SU-DHL-6 (cell line): ENCODE measurements around the gene C5AR2.
"Not testable (repeated sequence)": the region's sequence is repeated elsewhere in the genome, so short reads cannot be mapped to it uniquely, and the experiment has no call there.

Source experiments
- H2AFZ ChIP-seq: fragments of 200-600 bp; sonication (generic); 2 replicates; pipeline ENCODE4 v1.6.1; 2014; ENCODE audit warnings: low read depth, mild to moderate bottlenecking, moderate library complexity, mixed read lengths, antibody characterized with exemption, low read length; ENCODE audit not compliant: severe bottlenecking
- H3F3A ChIP-seq: fragments of 200-600 bp; shearing (Covaris generic); 2 replicates; pipeline ENCODE4 v1.6.0; 2016; ENCODE audit warnings: antibody characterized with exemption, mild to moderate bottlenecking; ENCODE audit not compliant: insufficient read depth
- H3K27ac ChIP-seq: fragments of 200-600 bp; sonication (generic); 2 replicates; pipeline ENCODE4 v1.5.1; 2016; ENCODE audit warnings: low read depth, mild to moderate bottlenecking, low read length, moderate library complexity, mixed read lengths
- H3K27me3 ChIP-seq: fragments of 200-600 bp; sonication (generic), shearing (Covaris generic); 2 replicates; pipeline ENCODE4 v1.6.0; 2014; ENCODE audit warnings: mild to moderate bottlenecking, low read length
- H3K36me3 ChIP-seq: fragments of 200-600 bp; sonication (generic); 2 replicates; pipeline ENCODE4 v1.6.1; 2014; ENCODE audit warnings: mild to moderate bottlenecking, low read length, mixed read lengths
- H3K4me2 ChIP-seq: fragments of 300-600, 200-600 bp; shearing (Covaris generic), sonication (generic); 2 replicates; pipeline ENCODE4 v1.6.0; 2014; ENCODE audit warnings: low read length, low read depth, mild to moderate bottlenecking; ENCODE audit not compliant: poor library complexity, severe bottlenecking
- H3K4me3 ChIP-seq: fragments of 200-600 bp; sonication (generic); 2 replicates; pipeline ENCODE4 v1.5.1; 2014; ENCODE audit warnings: antibody characterized with exemption, low read length, mild to moderate bottlenecking, mixed read lengths; ENCODE audit not compliant: insufficient read depth, poor library complexity, severe bottlenecking
- H3K79me2 ChIP-seq: fragments of 200-600 bp; sonication (generic); 2 replicates; pipeline ENCODE4 v1.6.1; 2014; ENCODE audit warnings: mild to moderate bottlenecking, low read length, moderate library complexity; ENCODE audit not compliant: insufficient read depth
- H3K9ac ChIP-seq: fragments of 200-600 bp; sonication (generic); 2 replicates; pipeline ENCODE4 v1.7.0; 2014; ENCODE audit warnings: mild to moderate bottlenecking, low read length
- H3K9me2 ChIP-seq: fragments of 200-600 bp; sonication (generic); replicated peaks from 2 replicates; pipeline ENCODE4 v1.6.1; 2014; ENCODE audit warnings: low read length; ENCODE audit not compliant: insufficient read depth
- H3K9me3 ChIP-seq: fragments of 200-600 bp; sonication (generic); 2 replicates; pipeline ENCODE4 v1.6.1; 2014; ENCODE audit warnings: low read length, mixed read lengths; ENCODE audit not compliant: insufficient read depth
- H4K20me1 ChIP-seq: fragments of 200-600 bp; sonication (generic); 2 replicates; pipeline ENCODE4 v1.6.1; 2014; ENCODE audit warnings: low read depth, mild to moderate bottlenecking, antibody characterized with exemption, low read length, moderate library complexity, mixed read lengths
- CTCF ChIP-seq: fragments of 200-600 bp; sonication (generic); IDR thresholded peaks from one replicate; pipeline ENCODE4 v1.5.1; 2017; ENCODE audit warnings: antibody characterized with exemption, mild to moderate bottlenecking, low read length, moderate library complexity; ENCODE audit not compliant: insufficient read depth, poor library complexity, severe bottlenecking
- EZH2phosphoT487 ChIP-seq: fragments of 200-600 bp; sonication (generic), shearing (Covaris generic); conservative IDR thresholded peaks from 2 replicates; pipeline ENCODE4 v1.6.1; 2018; ENCODE audit warnings: mild to moderate bottlenecking, antibody characterized with exemption, low read length, moderate library complexity, mixed read lengths

Gene C5AR2

GRCh38 chr19:47381121-47381520, 49.1 kb downstream of the C5AR2 start:
- Histone ChIP-seq H3K9ac (no peak overlapping the region), H3F3A (no peaks in the 10 kb centered on the region), H3K9me2 (no peaks in the 10 kb centered on the region), H3K36me3 (no peaks in the 10 kb centered on the region), H3K4me3 (no peak overlapping the region), H4K20me1 (no peaks in the 10 kb centered on the region), H3K27ac (no peak overlapping the region), H3K9me3 (no peaks in the 10 kb centered on the region), H2AFZ (no peak overlapping the region), H3K79me2 (no peaks in the 10 kb centered on the region), H3K27me3 (no peaks in the 10 kb centered on the region), H3K4me2 (no peak overlapping the region)
- TF ChIP-seq CTCF (no peak), EZH2phosphoT487 (no peak)

- H2AFZ ChIP-seq: no peak overlapping the region
- no peak overlapping the region for H3K4me3 ChIP-seq
- H3K79me2 ChIP-seq: no peaks in the 10 kb centered on the region
- H3K9ac ChIP-seq: no peak overlapping the region
- H3K27me3 ChIP-seq: no peaks in the 10 kb centered on the region
- H3F3A ChIP-seq: no peaks in the 10 kb centered on the region
- H3K36me3 ChIP-seq: no peaks in the 10 kb centered on the region
- H3K4me2 ChIP-seq: no peak overlapping the region
- no peaks in the 10 kb centered on the region for H4K20me1 ChIP-seq
- no peak for TF ChIP-seq EZH2phosphoT487
- no peak for TF ChIP-seq CTCF
- no peak overlapping the region for H3K27ac ChIP-seq
- H3K9me2 ChIP-seq: no peaks in the 10 kb centered on the region
- no peaks in the 10 kb centered on the region for H3K9me3 ChIP-seq
Measured at GRCh38 chr19:47381653-47382279, 49.8 kb downstream of the C5AR2 start.

GRCh38 chr19:47383890-47384289, 51.9 kb downstream of the C5AR2 start:
- not testable (repeated sequence) for H3K27ac ChIP-seq, H3K9me2 ChIP-seq, H4K20me1 ChIP-seq, H3K36me3 ChIP-seq, H3K79me2 ChIP-seq, H3K9me3 ChIP-seq, H3K4me2 ChIP-seq, H3F3A ChIP-seq, H3K9ac ChIP-seq, H2AFZ ChIP-seq, H3K4me3 ChIP-seq, H3K27me3 ChIP-seq

GRCh38 chr19:47384533-47384932, 52.6 kb downstream of the C5AR2 start:
- H3K9ac ChIP-seq, H3K27ac ChIP-seq, H3K9me2 ChIP-seq: not testable (repeated sequence)

GRCh38 chr19:47386582-47386981, 54.6 kb downstream of the C5AR2 start:
- not testable (repeated sequence) for H3K27me3 ChIP-seq, H3K9me3 ChIP-seq, H3K79me2 ChIP-seq, H3K9me2 ChIP-seq, H3F3A ChIP-seq, H4K20me1 ChIP-seq, H3K4me2 ChIP-seq, H3K36me3 ChIP-seq, H3K27ac ChIP-seq, H2AFZ ChIP-seq, H3K4me3 ChIP-seq, H3K9ac ChIP-seq

More at GRCh38 chr19:47384533-47384932, 52.6 kb downstream of the C5AR2 start:
- H3F3A ChIP-seq, H3K36me3 ChIP-seq, H3K79me2 ChIP-seq, H3K4me2 ChIP-seq, H3K4me3 ChIP-seq, H4K20me1 ChIP-seq, H3K27me3 ChIP-seq, H2AFZ ChIP-seq, H3K9me3 ChIP-seq: not testable (repeated sequence)

- H3K36me3 ChIP-seq, H3K9me2 ChIP-seq, H4K20me1 ChIP-seq, H2AFZ ChIP-seq, H3K9ac ChIP-seq, H3K27me3 ChIP-seq, H3K79me2 ChIP-seq, H3K27ac ChIP-seq, H3F3A ChIP-seq, H3K4me3 ChIP-seq, H3K9me3 ChIP-seq, H3K4me2 ChIP-seq: not testable (repeated sequence)
Measured at GRCh38 chr19:47387623-47388022, 55.6 kb downstream of the C5AR2 start.

GRCh38 chr19:47388721-47389120, 56.7 kb downstream of the C5AR2 start:
- H3K9ac ChIP-seq, H2AFZ ChIP-seq, H4K20me1 ChIP-seq, H3K27ac ChIP-seq, H3K4me2 ChIP-seq, H3K27me3 ChIP-seq, H3K4me3 ChIP-seq, H3K36me3 ChIP-seq, H3F3A ChIP-seq, H3K9me3 ChIP-seq, H3K79me2 ChIP-seq, H3K9me2 ChIP-seq: not testable (repeated sequence)
